Mesothelial cell of epicardium (in vitro differentiated cells): ENCODE results near the gene HSP90AA1. TPM values are rescaled to one million over a fixed set of nuclear protein-coding genes. Genes with fewer than 3 reads are reported as not detected.

Experiments
- DNase-seq, 2 experiments: peaks; one replicate each; pipeline ENCODE4 v3.0.0; 2021; ENCODE audit warnings: low spot score in 2 of 2; ENCODE audit not compliant: unreplicated experiment in 2 of 2
- H3K27ac Mint-ChIP-seq: 2 replicates; pipeline ENCODE4 v1.8.0; 2021; ENCODE audit warnings: mixed read lengths
- H3K27me3 Mint-ChIP-seq: 2 replicates; pipeline ENCODE4 v1.8.0; 2021; ENCODE audit warnings: low read depth, mixed read lengths
- H3K36me3 Mint-ChIP-seq: 2 replicates; pipeline ENCODE4 v1.8.0; 2021; ENCODE audit warnings: mixed read lengths
- H3K4me1 Mint-ChIP-seq: 2 replicates; pipeline ENCODE4 v1.8.0; 2021; ENCODE audit warnings: mixed read lengths
- H3K4me3 Mint-ChIP-seq: 2 replicates; pipeline ENCODE4 v1.8.0; 2021; ENCODE audit warnings: mild to moderate bottlenecking, moderate library complexity, mixed read lengths
- H3K9me3 Mint-ChIP-seq: 2 replicates; pipeline ENCODE4 v1.8.0; 2021; ENCODE audit warnings: mixed read lengths
- total RNA-seq: library from RNA; stranded (reverse); gene quantifications from 3 replicates; pipeline ENCODE4 v1.2.1, GENCODE V29; 2021
- TF ChIP-seq, protein P1 (sequence below): fragments of 200-600 bp; sonication (generic); IDR thresholded peaks from one replicate; pipeline ENCODE4 v1.5.0; 2021; ENCODE audit warnings: antibody characterized with exemption; ENCODE audit not compliant: unreplicated experiment

The HSP90AA1 gene
- total RNA-seq, 1 donor from 2014 or later, result 325 TPM

DNA sequence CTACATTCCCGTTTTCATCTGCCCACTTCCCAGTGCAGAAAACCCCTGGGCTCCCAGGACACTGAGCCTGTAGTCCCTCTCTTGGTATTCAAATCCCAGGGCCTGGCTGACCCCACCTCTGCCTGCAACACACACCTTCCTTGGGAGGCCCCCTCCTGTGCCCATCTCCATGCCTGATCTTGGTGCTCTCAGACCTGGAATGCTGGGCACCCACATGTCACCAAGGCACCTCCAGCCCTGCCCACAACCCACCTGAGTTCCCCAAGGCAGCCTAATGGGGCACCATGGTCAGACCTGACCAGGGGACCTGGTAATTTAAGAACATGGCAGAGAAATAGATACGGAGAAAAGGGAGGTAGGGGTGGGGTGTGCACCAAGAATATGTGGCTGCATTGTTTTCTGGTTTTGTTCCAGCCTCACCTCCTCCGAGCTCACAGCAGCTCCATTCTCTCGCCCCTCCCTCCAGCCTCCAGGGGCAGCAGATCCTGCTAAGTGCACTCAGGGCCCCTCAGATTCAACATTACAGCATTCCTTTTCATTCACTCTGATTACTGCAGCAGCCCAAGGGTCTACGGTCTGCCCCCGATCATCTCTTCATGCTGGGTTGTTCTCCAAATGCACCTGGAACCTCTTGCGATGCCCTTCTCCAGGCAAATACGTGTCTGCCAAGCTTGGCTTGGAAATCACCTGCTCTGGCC lies 9.2 kb upstream of the HSP90AA1 start:
- H3K4me3 Mint-ChIP-seq, result peak overlapping the region; percentile 37
- peak in 1 of 2 experiments; percentile 48 for DNase-seq
- H3K27me3 Mint-ChIP-seq, result no peaks in the 10 kb centered on the region
- H3K4me1 Mint-ChIP-seq, result peaks cover 33% of the 10 kb centered on the region
- H3K36me3 Mint-ChIP-seq, result peaks cover 2% of the 10 kb centered on the region
- H3K9me3 Mint-ChIP-seq, result no peaks in the 10 kb centered on the region
- TF ChIP-seq, protein P1, sequence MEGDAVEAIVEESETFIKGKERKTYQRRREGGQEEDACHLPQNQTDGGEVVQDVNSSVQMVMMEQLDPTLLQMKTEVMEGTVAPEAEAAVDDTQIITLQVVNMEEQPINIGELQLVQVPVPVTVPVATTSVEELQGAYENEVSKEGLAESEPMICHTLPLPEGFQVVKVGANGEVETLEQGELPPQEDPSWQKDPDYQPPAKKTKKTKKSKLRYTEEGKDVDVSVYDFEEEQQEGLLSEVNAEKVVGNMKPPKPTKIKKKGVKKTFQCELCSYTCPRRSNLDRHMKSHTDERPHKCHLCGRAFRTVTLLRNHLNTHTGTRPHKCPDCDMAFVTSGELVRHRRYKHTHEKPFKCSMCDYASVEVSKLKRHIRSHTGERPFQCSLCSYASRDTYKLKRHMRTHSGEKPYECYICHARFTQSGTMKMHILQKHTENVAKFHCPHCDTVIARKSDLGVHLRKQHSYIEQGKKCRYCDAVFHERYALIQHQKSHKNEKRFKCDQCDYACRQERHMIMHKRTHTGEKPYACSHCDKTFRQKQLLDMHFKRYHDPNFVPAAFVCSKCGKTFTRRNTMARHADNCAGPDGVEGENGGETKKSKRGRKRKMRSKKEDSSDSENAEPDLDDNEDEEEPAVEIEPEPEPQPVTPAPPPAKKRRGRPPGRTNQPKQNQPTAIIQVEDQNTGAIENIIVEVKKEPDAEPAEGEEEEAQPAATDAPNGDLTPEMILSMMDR, result no peak
- peak overlapping the region; percentile 78 for H3K27ac Mint-ChIP-seq

DNA sequence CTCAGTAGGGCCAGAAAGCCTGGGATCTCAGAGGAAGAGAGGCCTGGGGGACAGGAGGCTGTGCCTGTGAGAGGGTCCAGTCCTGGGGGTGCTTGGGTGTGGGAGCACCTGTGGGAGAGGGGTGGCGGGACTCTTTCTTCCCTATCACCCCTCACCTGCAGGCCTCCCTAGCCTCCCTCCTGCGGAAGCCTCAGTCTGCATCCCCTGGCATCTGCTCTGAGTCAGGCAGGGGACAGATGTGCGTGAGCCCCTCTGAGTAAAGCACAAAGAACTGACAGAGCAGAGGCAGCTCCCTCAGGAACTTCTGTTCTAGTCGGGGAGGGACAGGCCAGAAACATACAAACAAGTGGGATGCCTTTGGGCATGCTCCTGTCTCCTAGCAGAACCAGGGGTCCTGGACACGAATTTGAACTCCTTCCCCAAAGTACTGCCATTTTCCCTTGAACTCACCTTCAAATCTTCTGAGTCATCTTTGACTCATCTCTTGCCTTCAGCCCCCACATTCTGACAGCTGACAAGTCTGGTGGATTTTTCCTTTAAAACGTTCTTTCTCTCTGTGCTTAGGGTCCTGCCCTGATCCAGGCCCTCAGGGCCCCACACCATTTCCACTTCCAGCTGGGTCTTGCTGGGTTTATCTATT lies 8.5 kb upstream of the HSP90AA1 start:
- DNase-seq, result no peak
- Mint-ChIP-seq H3K4me3 (no peak overlapping the region), H3K27ac (peak overlapping the region; percentile 78), H3K9me3 (no peaks in the 10 kb centered on the region), H3K27me3 (no peaks in the 10 kb centered on the region), H3K36me3 (no peaks in the 10 kb centered on the region), H3K4me1 (peaks cover 33% of the 10 kb centered on the region)
- TF ChIP-seq, protein P1, result no peak

DNA sequence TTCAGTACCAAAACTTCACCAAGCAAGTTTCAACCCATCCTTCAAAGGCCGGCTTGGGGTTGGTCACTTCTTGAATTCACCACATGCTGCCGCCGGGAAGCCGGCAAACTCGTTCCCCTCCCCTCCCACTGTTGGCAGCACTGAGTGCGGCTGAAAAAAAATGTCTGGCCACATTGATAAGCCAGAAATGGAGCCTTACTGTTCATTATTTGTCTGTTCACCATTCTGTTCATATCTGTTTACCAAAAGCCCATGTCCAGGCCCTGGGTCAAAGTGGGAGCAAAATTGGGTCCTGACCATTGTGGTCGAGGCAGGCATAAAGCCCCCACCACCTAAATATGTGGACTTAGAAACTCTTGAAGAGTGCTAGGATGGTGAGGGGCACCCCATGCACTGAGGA lies 7.3 kb upstream of the HSP90AA1 start:
- H3K4me3 Mint-ChIP-seq, result no peak overlapping the region
- no peaks in the 10 kb centered on the region for H3K27me3 Mint-ChIP-seq
- H3K36me3 Mint-ChIP-seq, result no peaks in the 10 kb centered on the region
- H3K9me3 Mint-ChIP-seq, result no peaks in the 10 kb centered on the region
- H3K4me1 Mint-ChIP-seq, result peaks cover 40% of the 10 kb centered on the region
- no peak for DNase-seq
- TF ChIP-seq, protein P1, result no peak
- H3K27ac Mint-ChIP-seq, result no peak overlapping the region

DNA sequence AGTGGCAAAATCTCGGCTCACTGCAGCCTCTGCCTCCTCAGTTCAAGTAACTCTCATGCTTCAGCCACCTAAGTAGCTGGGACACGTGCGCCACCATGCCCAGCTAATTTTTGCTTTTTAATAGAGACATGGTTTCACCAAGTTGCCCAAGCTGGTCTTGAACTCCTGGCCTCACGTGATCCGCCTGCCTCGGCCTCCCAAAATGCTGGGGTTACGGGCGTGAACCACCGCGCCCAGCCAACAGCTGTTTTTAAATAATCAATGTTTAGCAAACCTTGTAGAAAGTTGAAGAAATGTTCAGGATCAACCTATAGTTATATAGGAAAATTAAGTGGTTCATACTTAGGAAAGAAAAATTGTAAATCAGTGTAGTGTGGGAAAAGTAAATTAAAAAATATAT lies 6.0 kb upstream of the HSP90AA1 start:
- H3K4me1 Mint-ChIP-seq, result peaks cover 49% of the 10 kb centered on the region
- no peaks in the 10 kb centered on the region for H3K9me3 Mint-ChIP-seq
- H3K27me3 Mint-ChIP-seq, result no peaks in the 10 kb centered on the region
- no peaks in the 10 kb centered on the region for H3K36me3 Mint-ChIP-seq
- TF ChIP-seq, protein P1, result no peak
- H3K4me3 Mint-ChIP-seq, result no peak overlapping the region
- DNase-seq, result no peak
- no peak overlapping the region for H3K27ac Mint-ChIP-seq

DNA sequence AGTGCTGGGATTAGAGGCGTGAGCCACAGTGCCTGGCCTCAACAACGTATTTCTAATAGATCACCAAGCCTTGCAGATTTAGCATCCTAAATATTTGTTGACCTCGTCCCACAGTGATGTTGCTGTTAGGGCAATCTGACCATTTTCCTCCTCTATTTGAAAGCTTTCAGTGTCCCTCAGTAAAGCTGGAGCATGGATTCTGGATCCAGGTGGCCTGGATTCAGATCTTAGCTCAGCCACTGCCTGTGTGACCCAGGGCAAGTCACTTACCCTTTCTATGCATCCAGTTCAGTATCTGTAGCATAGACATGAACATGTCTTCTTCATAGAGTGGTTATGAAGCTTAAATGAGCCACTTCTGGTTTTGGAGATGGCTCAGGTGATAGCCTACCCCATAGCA lies 3.9 kb upstream of the HSP90AA1 start:
- H3K27ac Mint-ChIP-seq, result no peak overlapping the region
- H3K4me1 Mint-ChIP-seq, result peaks cover 38% of the 10 kb centered on the region
- H3K27me3 Mint-ChIP-seq, result no peaks in the 10 kb centered on the region
- TF ChIP-seq, protein P1, result no peak
- no peaks in the 10 kb centered on the region for H3K9me3 Mint-ChIP-seq
- no peak overlapping the region for H3K4me3 Mint-ChIP-seq
- peaks cover 3% of the 10 kb centered on the region for H3K36me3 Mint-ChIP-seq
- DNase-seq, result no peak
